ENCODE results near the gene SLC41A3.
"Not testable (repeated sequence)": the region's sequence is repeated elsewhere in the genome, so short reads cannot be mapped to it uniquely, and the experiment has no call there.

SLC41A3 gene

GRCh38 chr3:126052196-126053058 is 31.5 kb downstream of the SLC41A3 start:
- no peak for DNase-seq

GRCh38 chr3:126051741-126052140 is 32.2 kb downstream of the SLC41A3 start:
- no peak for DNase-seq

GRCh38 chr3:126051234-126051633 is 32.7 kb downstream of the SLC41A3 start:
- no peak for DNase-seq

- DNase-seq: no peak
These were observed 33.3 kb downstream of the SLC41A3 start for GRCh38 chr3:126050626-126051025.

DNA sequence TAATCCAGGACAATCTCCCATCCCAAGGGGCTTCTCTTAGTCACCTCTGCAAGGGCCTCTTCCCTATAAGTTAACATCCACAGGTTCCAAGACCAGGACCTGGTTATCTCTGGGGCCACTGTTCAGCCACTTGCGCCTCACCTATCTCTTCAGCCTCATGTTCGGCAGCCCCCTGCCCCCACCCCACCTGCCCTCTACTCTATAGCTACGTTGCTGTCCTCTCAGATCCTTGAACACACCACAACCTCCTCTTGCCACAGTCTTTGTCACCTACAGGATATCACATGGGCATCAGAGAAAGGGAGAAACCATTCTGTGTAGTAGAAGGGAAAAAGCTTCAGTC is 33.9 kb downstream of the SLC41A3 start:
- no peak for DNase-seq

DNA sequence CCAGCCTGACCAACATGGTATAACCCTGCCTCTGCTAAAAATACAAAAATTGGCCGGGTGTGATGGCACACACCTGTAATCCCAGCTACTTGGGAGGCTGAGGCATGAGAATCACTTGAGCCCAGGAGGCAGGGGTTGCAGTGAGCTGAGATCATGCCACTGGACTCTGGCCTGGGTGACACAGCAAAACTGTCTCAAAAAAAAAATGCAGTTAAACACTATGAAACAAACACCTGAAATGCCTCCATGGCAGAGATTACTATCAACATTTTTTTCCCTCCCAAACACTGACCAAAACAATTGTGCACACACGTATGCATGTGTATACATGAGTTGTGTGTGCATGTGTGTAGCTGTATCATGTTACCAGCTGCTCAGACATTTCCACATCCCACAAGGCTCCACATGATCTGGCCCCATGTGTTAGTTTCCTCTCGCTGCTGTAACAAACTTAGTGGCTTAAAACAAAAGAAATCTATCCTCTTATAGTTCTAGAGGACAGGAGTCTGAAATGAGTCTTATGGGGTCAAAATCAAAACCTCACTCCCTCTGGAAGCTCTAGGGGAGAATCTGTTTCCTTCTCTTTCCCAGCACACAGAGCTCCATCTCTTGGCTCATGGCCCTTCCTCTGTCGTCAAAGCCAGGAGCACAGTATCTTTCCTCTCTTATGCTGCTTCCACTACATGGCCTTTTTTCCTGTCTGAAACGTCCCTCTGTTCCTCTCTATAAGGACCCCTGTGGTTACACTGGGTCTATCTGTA is 34.5 kb downstream of the SLC41A3 start:
- no peak for DNase-seq

GRCh38 chr3:126040386-126040785 is 43.5 kb downstream of the SLC41A3 start:
- no peak for DNase-seq

DNA sequence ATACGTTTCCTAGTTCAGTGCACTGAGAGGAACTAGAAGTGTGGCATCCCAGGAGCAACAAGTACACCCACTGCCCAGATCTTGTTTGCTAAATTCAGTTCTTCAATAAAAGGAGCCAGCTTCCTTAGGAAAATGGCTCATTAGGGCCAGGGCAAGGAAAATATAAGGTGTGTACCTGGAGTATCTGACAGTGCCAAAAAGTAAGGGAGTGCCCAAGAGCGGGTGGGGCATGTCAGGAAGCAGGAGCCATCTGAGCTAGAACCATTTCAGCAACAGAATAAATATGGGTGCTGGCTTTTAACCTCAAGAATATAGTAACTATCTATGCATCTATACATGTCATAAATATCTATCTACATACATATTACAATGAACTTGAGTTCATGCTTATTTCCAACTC is 44.1 kb downstream of the SLC41A3 start:
- DNase-seq: no peak

DNA sequence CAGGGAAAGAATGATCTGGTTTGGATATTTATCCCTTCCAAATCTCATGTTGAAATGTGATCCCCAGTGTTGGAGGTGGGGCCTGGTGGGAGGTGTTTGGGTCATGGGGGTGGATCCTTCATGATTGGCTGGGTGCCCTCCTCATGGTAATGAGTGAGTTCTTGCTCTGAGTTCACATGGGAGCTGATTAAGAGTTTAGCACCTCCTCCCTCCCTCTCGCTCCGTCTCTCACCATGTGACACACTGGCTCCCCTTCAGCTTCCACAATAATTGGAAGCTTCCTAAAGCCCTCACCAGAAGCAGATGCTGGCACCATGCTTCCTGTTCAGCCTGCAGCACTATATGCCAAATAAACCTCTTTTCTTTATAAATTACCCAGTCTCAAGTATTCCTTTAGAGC is 45.1 kb downstream of the SLC41A3 start:
- DNase-seq: not testable (repeated sequence)

DNA sequence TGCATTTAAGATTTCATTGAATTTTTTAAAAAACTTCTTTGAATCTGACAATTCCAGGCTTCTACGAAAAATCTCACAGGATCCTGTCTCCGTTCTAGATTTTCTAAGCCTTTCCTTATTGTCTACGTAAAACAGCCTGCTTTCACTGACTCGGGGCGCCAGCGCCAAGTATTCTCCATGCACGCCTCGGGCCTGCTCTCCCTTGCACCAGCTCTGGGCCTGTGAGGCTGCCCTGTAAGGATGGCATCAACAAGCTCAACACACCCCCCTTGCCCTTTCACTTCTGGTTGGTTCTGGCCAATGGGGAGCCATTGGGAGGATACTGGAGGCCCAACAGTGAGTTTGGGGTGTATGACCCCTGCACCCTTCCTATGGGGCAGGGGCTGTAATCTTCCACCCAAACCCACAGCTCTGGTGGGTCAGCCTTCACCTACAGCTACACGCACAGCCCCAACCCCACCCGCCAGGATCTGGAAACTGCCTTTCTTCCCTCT is 47.8 kb downstream of the SLC41A3 start:
- no peak for DNase-seq

GRCh38 chr3:126035362-126036050 is 48.4 kb downstream of the SLC41A3 start:
- DNase-seq: no peak

- no peak for DNase-seq
These were observed 49.2 kb downstream of the SLC41A3 start for GRCh38 chr3:126034481-126035361.

DNA sequence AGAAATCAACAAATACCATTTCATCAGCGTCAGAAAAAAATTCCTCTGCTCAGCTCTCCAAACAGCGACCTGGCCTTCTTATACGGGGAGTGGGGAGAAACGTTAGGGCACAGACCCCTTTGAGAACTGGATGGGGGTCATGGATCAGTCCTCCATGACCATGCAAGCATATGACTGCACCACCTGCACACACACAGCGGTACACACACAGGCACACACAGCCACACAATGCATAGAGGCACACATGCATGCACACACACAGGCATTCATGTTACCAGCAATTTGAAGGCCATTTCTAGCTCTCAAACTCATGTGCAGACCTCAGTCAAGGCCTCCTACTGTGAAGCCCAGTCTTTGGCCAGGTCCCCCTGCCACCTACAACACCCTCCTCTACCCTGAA is 50.2 kb downstream of the SLC41A3 start:
- no peak for DNase-seq

GRCh38 chr3:126033051-126033745 is 50.7 kb downstream of the SLC41A3 start:
- no peak for DNase-seq

DNA sequence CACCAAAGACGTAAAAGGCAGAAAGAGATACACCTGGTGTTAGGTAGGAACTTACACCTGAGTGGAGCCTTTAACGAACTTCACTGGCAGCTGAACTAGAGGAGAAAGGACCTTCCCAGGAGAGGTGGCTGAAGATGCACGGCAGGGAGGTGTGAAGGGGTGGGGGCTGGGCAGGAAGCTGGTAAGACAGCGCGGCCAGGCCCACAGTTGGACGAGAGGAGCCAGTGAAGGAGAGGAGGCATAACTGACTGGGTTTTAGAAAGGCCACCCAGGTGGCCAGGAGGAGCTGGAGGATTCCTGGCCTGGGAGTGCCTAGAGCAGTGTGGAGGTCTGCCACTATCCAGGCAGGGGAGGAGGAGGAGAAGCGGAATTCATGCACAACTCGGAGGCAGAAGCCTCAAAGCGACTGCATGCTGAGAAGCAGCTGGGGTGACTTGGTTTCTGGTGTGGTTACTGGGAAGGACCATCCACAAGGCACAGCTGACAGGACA is 51.9 kb downstream of the SLC41A3 start:
- no peak for DNase-seq

DNA sequence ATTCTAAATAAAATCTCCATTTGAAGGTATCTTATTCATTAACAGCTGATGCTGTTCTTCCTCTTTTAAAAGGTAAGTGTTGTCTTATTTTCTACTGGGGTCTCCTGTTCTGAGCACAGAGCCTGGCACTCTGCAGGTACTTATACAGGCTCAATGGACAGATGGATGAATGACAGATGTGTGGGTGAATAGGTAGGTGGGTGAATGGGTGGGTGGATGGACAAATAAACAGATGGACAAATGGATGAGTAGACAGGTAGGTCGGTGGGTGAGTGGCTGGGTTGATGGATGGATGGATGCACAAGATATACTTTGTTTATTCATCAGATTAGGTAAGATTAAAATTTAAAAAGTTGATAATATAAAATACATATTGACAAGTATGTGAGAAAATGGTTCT is 53.5 kb downstream of the SLC41A3 start:
- DNase-seq: no peak

DNA sequence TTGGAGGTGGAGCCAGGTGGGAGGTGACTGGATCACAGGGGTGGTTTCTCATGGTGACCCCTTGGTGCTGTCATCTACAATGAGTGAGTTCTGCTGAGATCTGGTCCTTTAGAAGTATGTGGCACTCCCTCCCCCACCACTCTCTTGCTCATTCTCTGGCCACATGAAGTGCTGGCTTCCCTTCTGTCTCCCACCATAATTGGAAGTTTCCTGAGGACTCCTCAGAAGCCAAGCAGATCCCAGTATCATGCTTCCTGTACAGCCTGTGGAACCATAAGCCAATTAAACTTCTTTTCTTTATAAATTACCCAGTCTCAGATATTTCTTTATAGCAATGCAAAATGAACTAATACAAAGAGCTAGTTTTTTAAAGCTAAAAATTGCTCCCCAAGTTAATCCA is 54.7 kb downstream of the SLC41A3 start:
- no peak for DNase-seq

- DNase-seq: no peak
These were observed 55.8 kb downstream of the SLC41A3 start for GRCh38 chr3:126028096-126028495.

GRCh38 chr3:126026761-126027160 is 57.2 kb downstream of the SLC41A3 start:
- DNase-seq: no peak

GRCh38 chr3:126026277-126026751 is 57.6 kb downstream of the SLC41A3 start:
- no peak for DNase-seq

DNA sequence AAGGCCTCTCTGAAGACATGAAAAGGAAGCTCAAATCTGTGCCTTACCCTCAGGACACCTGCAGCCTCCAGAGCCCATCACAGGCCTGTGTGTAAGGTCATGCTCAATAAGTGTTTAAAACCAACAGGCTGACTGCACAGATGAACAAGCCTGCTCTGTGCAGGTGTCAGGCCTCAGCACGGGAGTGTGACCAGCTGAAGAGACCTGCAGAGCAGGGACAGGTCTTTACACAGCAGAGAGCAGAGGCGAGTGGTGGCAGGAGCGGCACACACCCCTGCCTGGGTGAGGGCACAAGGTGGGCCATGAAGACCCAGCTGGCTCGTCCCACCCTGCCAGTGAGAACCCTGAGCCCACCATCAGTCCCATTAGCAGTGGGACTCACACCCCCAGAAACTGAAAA is 58.1 kb downstream of the SLC41A3 start:
- no peak for DNase-seq

Data from activated CD4-positive, alpha-beta T cell treated with anti-CD3 and anti-CD28 coated beads for 4 hours (primary cell).